Neuronal stem cell (in vitro differentiated cells): ENCODE results near the gene EPHA2.
A peak's percentile ranks its signal among the peaks of the same experiment; 100 is the strongest.

ENCODE experiments used
- DNase-seq: peaks from one replicate; pipeline ENCODE4 v3.0.0-alpha.2; 2013; ENCODE audit warnings: low spot score
- H2AFZ ChIP-seq: one replicate; pipeline ENCODE4 v1.6.1; 2013; ENCODE audit warnings: mild to moderate bottlenecking, low read length, inconsistent platforms
- H2AK5ac ChIP-seq: 2 replicates; pipeline ENCODE4 v1.6.1; 2013; ENCODE audit warnings: low read depth, mild to moderate bottlenecking, inconsistent platforms, low read length, moderate library complexity, mixed read lengths
- H2BK120ac ChIP-seq: 2 replicates; pipeline ENCODE4 v1.6.1; 2013; ENCODE audit warnings: low read depth, mild to moderate bottlenecking, inconsistent platforms, low read length, moderate library complexity, mixed read lengths
- H2BK12ac ChIP-seq: one replicate; pipeline ENCODE4 v1.6.1; 2013; ENCODE audit warnings: low read length, inconsistent platforms
- H2BK15ac ChIP-seq: 2 replicates; pipeline ENCODE4 v1.6.1; 2013; ENCODE audit warnings: mild to moderate bottlenecking, low read length, inconsistent platforms, mixed read lengths
- H2BK5ac ChIP-seq: one replicate; pipeline ENCODE4 v1.6.1; 2013; ENCODE audit warnings: inconsistent platforms, mild to moderate bottlenecking, low read length, moderate library complexity
- H3K14ac ChIP-seq: one replicate; pipeline ENCODE4 v1.6.1; 2013; ENCODE audit warnings: low read length, inconsistent platforms
- H3K18ac ChIP-seq: 2 replicates; pipeline ENCODE4 v1.6.1; 2013; ENCODE audit warnings: low read length, inconsistent platforms
- H3K23ac ChIP-seq: 2 replicates; pipeline ENCODE4 v1.6.1; 2013; ENCODE audit warnings: low read depth, mild to moderate bottlenecking, mixed read lengths, low read length, inconsistent platforms; ENCODE audit not compliant: poor library complexity
- H3K27ac ChIP-seq: replicated peaks from 3 replicates; pipeline ENCODE4 v1.5.1; 2013; ENCODE audit warnings: low read length, inconsistent platforms
- H3K27me3 ChIP-seq, 3 experiments: 2 replicates each; pipeline ENCODE4 v1.6.1; 2013; ENCODE audit warnings: low read length in 3 of 3, mild to moderate bottlenecking in 2 of 3, inconsistent platforms in 1 of 3, low read depth in 1 of 3, mixed read lengths in 1 of 3, moderate library complexity in 1 of 3; ENCODE audit not compliant: control insufficient read depth in 3 of 3, insufficient read depth in 3 of 3
- H3K36me3 ChIP-seq, 2 donors: replicated peaks in 1 of 2; 2 replicates each; pipeline ENCODE4 v1.6.1; 2013; ENCODE audit warnings: low read length in 2 of 2; ENCODE audit not compliant: control insufficient read depth in 2 of 2, insufficient read depth in 2 of 2
- H3K4ac ChIP-seq: 2 replicates; pipeline ENCODE4 v1.6.1; 2013; ENCODE audit warnings: inconsistent platforms, mild to moderate bottlenecking, low read length, moderate library complexity
- H3K4me1 ChIP-seq, 2 donors: 1 replicate in 1 of 2; 2 replicates in 1 of 2; pipeline ENCODE4 v1.6.1; 2013; ENCODE audit warnings: low read length in 2 of 2, low read depth in 1 of 2; ENCODE audit not compliant: control insufficient read depth in 2 of 2, insufficient read depth in 1 of 2
- H3K4me2 ChIP-seq: one replicate; pipeline ENCODE4 v1.6.1; 2013; ENCODE audit warnings: mild to moderate bottlenecking, low read length, inconsistent platforms; ENCODE audit not compliant: insufficient read depth, poor library complexity, severe bottlenecking
- H3K4me3 ChIP-seq, 2 donors: 2 replicates each; pipeline ENCODE4 v1.5.1; 2013; ENCODE audit warnings: low read length in 2 of 2, mild to moderate bottlenecking in 2 of 2, inconsistent platforms in 1 of 2, moderate library complexity in 1 of 2
- H3K79me1 ChIP-seq: one replicate; pipeline ENCODE4 v1.6.1; 2013; ENCODE audit warnings: low read depth, mild to moderate bottlenecking, inconsistent platforms, low read length, moderate library complexity
- H3K9ac ChIP-seq: one replicate; pipeline ENCODE4 v1.6.1; 2013; ENCODE audit warnings: mild to moderate bottlenecking, low read depth, low read length, inconsistent platforms; ENCODE audit not compliant: poor library complexity
- H3K9me3 ChIP-seq, 2 donors: replicated peaks in 1 of 2; 2 replicates each; pipeline versions ENCODE3 to v1.6.1; 2013; ENCODE audit warnings: low read length in 2 of 2, mild to moderate bottlenecking in 2 of 2, inconsistent platforms in 1 of 2, low read depth in 1 of 2, mixed read lengths in 1 of 2, moderate library complexity in 1 of 2; ENCODE audit not compliant: control insufficient read depth in 2 of 2, insufficient read depth in 1 of 2
- H4K8ac ChIP-seq: one replicate; pipeline ENCODE4 v1.6.1; 2013; ENCODE audit warnings: low read depth, mild to moderate bottlenecking, inconsistent platforms, low read length, moderate library complexity
- H4K91ac ChIP-seq: one replicate; pipeline ENCODE4 v1.6.1; 2013; ENCODE audit warnings: low read length, low read depth, mild to moderate bottlenecking, inconsistent platforms; ENCODE audit not compliant: poor library complexity
- WGBS, 2 donors: extraction: QIAGEN DNeasy Blood & Tissue Kit; methylation state at CpG; one replicate each; pipeline ENCODE4 v1.1.7; 2013; ENCODE audit warnings: missing lambda C conversion rate in 2 of 2, mixed read lengths in 1 of 2; ENCODE audit not compliant: insufficient read length in 2 of 2, insufficient replicate concordance in 1 of 2; ENCODE audit errors: extremely low coverage in 2 of 2; 5-methylcytosine and 5-hydroxymethylcytosine counted together

Gene EPHA2

GRCh38 chr1:16167331-16168143 is 11.7 kb upstream of the EPHA2 start:
- peak overlapping the region; percentile 62 for H3K4me2 ChIP-seq
- H3K4me3 ChIP-seq, result peak overlapping the region; percentile 51 to 78
- peak overlapping the region; percentile 99 for H3K4ac ChIP-seq
- H3K9ac ChIP-seq, result peak overlapping the region; percentile 85
- H2BK12ac ChIP-seq, result no peak overlapping the region
- no peak overlapping the region for H3K23ac ChIP-seq
- H2BK120ac ChIP-seq, result peak overlapping the region; percentile 89
- no peaks in the 10 kb centered on the region for H3K79me1 ChIP-seq
- peak overlapping the region; percentile 81 for H2AFZ ChIP-seq
- H2BK15ac ChIP-seq, result peak overlapping the region; percentile 81
- H3K27me3 ChIP-seq, result no peaks in the 10 kb centered on the region
- H2AK5ac ChIP-seq, result peak overlapping the region; percentile 97
- H2BK5ac ChIP-seq, result peak overlapping the region; percentile 89
- H4K91ac ChIP-seq, result no peak overlapping the region
- peak overlapping the region; percentile 12 for H3K14ac ChIP-seq
- no peaks in the 10 kb centered on the region for H3K9me3 ChIP-seq
- peak; percentile 87 for DNase-seq
- no peak overlapping the region for H4K8ac ChIP-seq
- H3K36me3 ChIP-seq, result no peaks in the 10 kb centered on the region
- peak overlapping the region; percentile 93 for H3K18ac ChIP-seq
- H3K27ac ChIP-seq, result peak overlapping the region; percentile 79
- H3K4me1 ChIP-seq, result peaks cover 20 to 23% of the 10 kb centered on the region in 2 donors
- WGBS, 2 donors, result no CpG with 5 or more reads among the region's 60 CpGs

DNA sequence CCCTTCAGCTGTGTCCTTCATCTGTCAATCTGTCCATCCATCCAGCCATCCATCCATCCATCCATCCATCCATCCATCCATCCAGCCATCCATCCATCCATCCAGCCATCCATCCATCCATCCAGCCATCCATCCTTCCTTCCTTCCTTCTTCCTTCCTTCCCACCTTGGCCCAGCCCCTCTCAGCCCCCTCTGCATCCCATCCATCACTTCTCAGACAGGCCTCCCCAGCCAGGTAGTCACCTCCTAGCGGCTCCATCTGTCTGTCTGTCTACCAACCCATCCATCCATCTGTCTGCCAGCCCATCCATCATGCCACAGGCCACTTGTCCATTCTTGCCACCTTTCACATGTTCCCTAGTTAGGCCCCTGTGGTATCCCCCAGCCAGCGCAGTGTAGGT is 10.2 kb upstream of the EPHA2 start:
- WGBS, 2 donors, result no CpG with 5 or more reads among the region's 2 CpGs

GRCh38 chr1:16165548-16165947 is 9.7 kb upstream of the EPHA2 start:
- Histone ChIP-seq H4K91ac (peak overlapping the region; percentile 11), H3K4me2 (no peak overlapping the region), H3K4me1 (peaks cover 20 to 27% of the 10 kb centered on the region in 2 donors), H3K36me3 (no peaks in the 10 kb centered on the region), H3K14ac (no peak overlapping the region), H4K8ac (no peak overlapping the region), H3K27me3 (no peaks in the 10 kb centered on the region), H3K27ac (peak overlapping the region; percentile 23), H2AK5ac (peak overlapping the region; percentile 54), H3K9ac (no peak overlapping the region), H3K23ac (no peak overlapping the region), H2BK15ac (peak overlapping the region; percentile 34), H3K18ac (peak overlapping the region; percentile 78), H2AFZ (no peak overlapping the region), H3K4ac (no peak overlapping the region), H2BK5ac (no peak overlapping the region), H3K9me3 (no peaks in the 10 kb centered on the region), H2BK120ac (peak overlapping the region; percentile 16), H3K79me1 (no peaks in the 10 kb centered on the region), H3K4me3 (no peak overlapping the region), H2BK12ac (peak overlapping the region; percentile 68)
- no peak for DNase-seq
- no CpG with 5 or more reads among the region's 7 CpGs for WGBS, 2 donors

More for the DNA sequence above, 10.2 kb upstream of the EPHA2 start:
- no peak overlapping the region for H4K91ac ChIP-seq
- H3K23ac ChIP-seq, result peak overlapping the region; percentile 89
- H2BK15ac ChIP-seq, result peak overlapping the region; percentile 91
- no peak overlapping the region for H4K8ac ChIP-seq
- peaks cover 20 to 27% of the 10 kb centered on the region in 2 donors for H3K4me1 ChIP-seq
- H3K14ac ChIP-seq, result no peak overlapping the region
- peak overlapping the region; percentile 52 for H2BK12ac ChIP-seq
- no peak overlapping the region for H3K27ac ChIP-seq
- peak overlapping the region; percentile 54 for H2AK5ac ChIP-seq
- no peak overlapping the region for H3K4ac ChIP-seq
- no peaks in the 10 kb centered on the region for H3K27me3 ChIP-seq
- no peak overlapping the region for H2BK5ac ChIP-seq
- no peaks in the 10 kb centered on the region for H3K79me1 ChIP-seq
- H3K36me3 ChIP-seq, result no peaks in the 10 kb centered on the region
- peak overlapping the region; percentile 60 for H3K9ac ChIP-seq
- no peak overlapping the region for H3K4me2 ChIP-seq
- H3K4me3 ChIP-seq, result no peak overlapping the region
- H2BK120ac ChIP-seq, result peak overlapping the region; percentile 30
- no peaks in the 10 kb centered on the region for H3K9me3 ChIP-seq
- no peak for DNase-seq
- no peak overlapping the region for H2AFZ ChIP-seq
- peak overlapping the region; percentile 83 for H3K18ac ChIP-seq

GRCh38 chr1:16165073-16165364 is 9.2 kb upstream of the EPHA2 start:
- no peak for DNase-seq
- no peaks in the 10 kb centered on the region for H3K27me3 ChIP-seq
- H2BK5ac ChIP-seq, result no peak overlapping the region
- no peak overlapping the region for H2BK12ac ChIP-seq
- H3K4ac ChIP-seq, result no peak overlapping the region
- no peak overlapping the region for H3K4me3 ChIP-seq
- H3K23ac ChIP-seq, result no peak overlapping the region
- H3K4me1 ChIP-seq, result peaks cover 20 to 27% of the 10 kb centered on the region in 2 donors
- no peak overlapping the region for H4K91ac ChIP-seq
- no peaks in the 10 kb centered on the region for H3K36me3 ChIP-seq
- no peak overlapping the region for H3K27ac ChIP-seq
- no peak overlapping the region for H3K18ac ChIP-seq
- peak overlapping the region; percentile 34 for H2BK15ac ChIP-seq
- no peak overlapping the region for H3K4me2 ChIP-seq
- peak overlapping the region; percentile 54 for H2AK5ac ChIP-seq
- WGBS, 2 donors, result no CpG with 5 or more reads among the region's 5 CpGs
- H3K79me1 ChIP-seq, result no peaks in the 10 kb centered on the region
- no peak overlapping the region for H4K8ac ChIP-seq
- no peak overlapping the region for H3K9ac ChIP-seq
- H2AFZ ChIP-seq, result no peak overlapping the region
- no peak overlapping the region for H2BK120ac ChIP-seq
- H3K14ac ChIP-seq, result no peak overlapping the region
- H3K9me3 ChIP-seq, result no peaks in the 10 kb centered on the region
